Adrenal gland (tissue), 12 donors: ENCODE results near the gene HARBI1. TPM values are rescaled to one million over a fixed set of nuclear protein-coding genes. Genes with fewer than 3 reads are reported as not detected.

Experiments
- DNase-seq, 7 donors: peaks; one replicate each; pipeline ENCODE4 v3.0.0-alpha.2; 2019 to 2020
- H3K27ac ChIP-seq, 5 donors: fragments of 200-600 bp; sonication (generic) in 4 of 5; 1 replicate in 3 of 5; 2 replicates in 2 of 5; pipeline versions ENCODE4 v1.5.1 to v1.8.0; 2016 to 2020; ENCODE audit warnings: mild to moderate bottlenecking in 1 of 5
- H3K27me3 ChIP-seq: fragments of 200-600 bp; 2 replicates; pipeline ENCODE4 v1.8.0; 2021
- H3K36me3 ChIP-seq, 2 donors: fragments of 200-600 bp; replicated peaks in 1 of 2; 1 replicate in 1 of 2; 2 replicates in 1 of 2; pipeline versions ENCODE4 v1.5.1 to v1.8.0; 2018 to 2022
- H3K4me1 ChIP-seq, 2 donors: fragments of 200-600 bp; replicated peaks in 1 of 2; 1 replicate in 1 of 2; 2 replicates in 1 of 2; pipeline versions ENCODE4 v1.5.1 to v1.8.0; 2018 to 2021
- H3K4me3 ChIP-seq, 4 donors: fragments of 200-600 bp; sonication (generic) in 3 of 4; one replicate each; pipeline ENCODE4 v1.5.1; 2016 to 2018
- H3K9me3 ChIP-seq, 3 donors: fragments of 200-600 bp; sonication (generic) in 1 of 3; replicated peaks in 1 of 3; 1 replicate in 2 of 3; 2 replicates in 1 of 3; pipeline versions ENCODE4 v1.5.1 to v1.8.0; 2016 to 2021
- POLR2A ChIP-seq, 2 donors: fragments of 450-650 bp; IDR thresholded peaks; one replicate each; pipeline ENCODE4 v1.6.1; 2017; ENCODE audit warnings: antibody characterized with exemption in 2 of 2, mild to moderate bottlenecking in 2 of 2, moderate library complexity in 1 of 2
- WGBS, 4 donors: extraction: QIAGEN DNeasy Blood & Tissue Kit in 2 of 4; methylation state at CpG; one replicate each; pipeline versions ENCODE4 v1.1.5 to v1.1.7; 2013 to 2017; 5-methylcytosine and 5-hydroxymethylcytosine counted together
- intact Hi-C, 2 donors: fragments of 100-400 bp; cut with DNase I; formaldehyde crosslinking; loops; one replicate each; pipeline versions ENCODE4 v1.14.1 to v1.15.0; 2022 to 2023
- polyA plus RNA-seq, 3 donors: library from polyadenylated mRNA; stranded (reverse); fragments of 200-250 nt in 2 of 3; fragments of 350-450 nt in 1 of 3; fragmentation: Illumina TruSeq in 1 of 3; extraction: RNeasy Lipid Tissue Mini Kit (QIAGEN cat#74804) in 1 of 3; gene quantifications; one replicate each; pipeline ENCODE4 v1.2.3, GENCODE V29; 2013 to 2014
- total RNA-seq, 9 donors: library from RNA; depleted of rRNA in 4 of 9; stranded (reverse); fragments of >200 nt in 4 of 9; fragments of 120-200 nt in 1 of 9; fragmentation: NEBNext Ultra II Directional in 1 of 9; extraction: Animal tissue kit (Norgen Biotek cat#: 25700) in 1 of 9; gene quantifications; one replicate each; pipeline versions ENCODE4 v1.1.0 to v1.2.4, GENCODE V29; 2013 to 2023
- TF ChIP-seq, protein P1 (sequence below), 6 experiments: fragments of 450-650 bp in 4 of 6; fragments of 200-600 bp in 2 of 6; sonication (generic) in 1 of 6; IDR thresholded peaks; 1 replicate in 5 of 6; 2 replicates in 1 of 6; pipeline versions ENCODE4 v1.5.1 to v1.8.0; 2016 to 2021; ENCODE audit warnings: antibody characterized with exemption in 6 of 6, mild to moderate bottlenecking in 2 of 6, moderate library complexity in 1 of 6
- donor health status: healthy with polysubstance abuse.
- donor health status: Bipolar disorder and iron deficiency.
- donor health status: DM: yes; HTN: yes; CAD: no.
- donor health status: DM: no; HTN: no; CAD: no.
- donor health status: DM: no; HTN: no; CAD: no.
- donor health status: DM: yes; HTN: yes; CAD: no.

HARBI1 gene
- total and polyA plus RNA-seq, 12 donors, result 1.5 to 7.4 (median 5.6) TPM

DNA sequence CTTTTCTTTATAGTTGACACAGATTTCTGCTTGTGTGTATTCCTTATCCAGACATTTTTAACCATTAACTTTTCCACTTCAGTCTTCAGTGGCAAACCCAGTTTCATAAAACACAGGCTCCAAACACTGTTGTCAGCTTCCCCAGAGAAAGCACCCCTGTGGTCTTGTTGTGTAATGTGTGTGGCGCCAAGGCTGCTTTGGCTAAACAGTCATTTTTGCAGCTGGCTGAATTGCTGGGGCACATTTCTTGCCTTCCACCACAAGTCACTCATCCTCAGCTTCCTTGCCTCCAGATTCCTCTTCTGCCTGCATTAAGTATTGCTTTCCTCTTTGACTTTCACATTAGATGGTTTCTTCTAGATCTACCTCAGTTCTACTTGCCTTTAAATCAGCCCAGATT, 42.9 kb upstream of the HARBI1 start:
- TF ChIP-seq POLR2A (IDR thresholded peaks at IDR 0.05), result no peak
- TF ChIP-seq, protein P1, sequence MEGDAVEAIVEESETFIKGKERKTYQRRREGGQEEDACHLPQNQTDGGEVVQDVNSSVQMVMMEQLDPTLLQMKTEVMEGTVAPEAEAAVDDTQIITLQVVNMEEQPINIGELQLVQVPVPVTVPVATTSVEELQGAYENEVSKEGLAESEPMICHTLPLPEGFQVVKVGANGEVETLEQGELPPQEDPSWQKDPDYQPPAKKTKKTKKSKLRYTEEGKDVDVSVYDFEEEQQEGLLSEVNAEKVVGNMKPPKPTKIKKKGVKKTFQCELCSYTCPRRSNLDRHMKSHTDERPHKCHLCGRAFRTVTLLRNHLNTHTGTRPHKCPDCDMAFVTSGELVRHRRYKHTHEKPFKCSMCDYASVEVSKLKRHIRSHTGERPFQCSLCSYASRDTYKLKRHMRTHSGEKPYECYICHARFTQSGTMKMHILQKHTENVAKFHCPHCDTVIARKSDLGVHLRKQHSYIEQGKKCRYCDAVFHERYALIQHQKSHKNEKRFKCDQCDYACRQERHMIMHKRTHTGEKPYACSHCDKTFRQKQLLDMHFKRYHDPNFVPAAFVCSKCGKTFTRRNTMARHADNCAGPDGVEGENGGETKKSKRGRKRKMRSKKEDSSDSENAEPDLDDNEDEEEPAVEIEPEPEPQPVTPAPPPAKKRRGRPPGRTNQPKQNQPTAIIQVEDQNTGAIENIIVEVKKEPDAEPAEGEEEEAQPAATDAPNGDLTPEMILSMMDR (IDR thresholded peaks at IDR 0.05), result no peak
- no peaks in the 10 kb centered on the region for H3K9me3 ChIP-seq
- H3K27me3 ChIP-seq, result no peaks in the 10 kb centered on the region
- no peaks in the 10 kb centered on the region for H3K4me1 ChIP-seq
- WGBS, 4 donors, result 58 to 94% (median 81%) methylated on average over 1 of the region's 1 CpG
- no peak overlapping the region for H3K27ac ChIP-seq
- intact Hi-C loops, result no loop called here
- H3K4me3 ChIP-seq, result no peak overlapping the region
- DNase-seq, result peak in 2 of 7 donors; percentile 29 to 49
- peaks cover 0 to 80% of the 10 kb centered on the region in 2 donors for H3K36me3 ChIP-seq

- Histone ChIP-seq H3K4me3 (no peak overlapping the region), H3K4me1 (no peaks in the 10 kb centered on the region), H3K27ac (no peak overlapping the region), H3K9me3 (no peaks in the 10 kb centered on the region), H3K27me3 (no peaks in the 10 kb centered on the region), H3K36me3 (peaks cover 0 to 79% of the 10 kb centered on the region in 2 donors)
- 51 to 62% (median 60%) methylated on average over 4 of the region's 4 CpGs for WGBS, 4 donors
- TF ChIP-seq, protein P1 (IDR thresholded peaks at IDR 0.05), result no peak
- TF ChIP-seq POLR2A (IDR thresholded peaks at IDR 0.05), result no peak
- intact Hi-C loops, result no loop called here
- peak in 6 of 7 donors; percentile 57 to 81 (median 71) for DNase-seq
These were observed 41.2 kb upstream of the HARBI1 start for GRCh38 chr11:46658259-46658658.

- H3K27me3 ChIP-seq, result no peaks in the 10 kb centered on the region
- H3K9me3 ChIP-seq, result no peaks in the 10 kb centered on the region
- intact Hi-C loops, result no loop called here
- H3K27ac ChIP-seq, result no peak overlapping the region
- no peaks in the 10 kb centered on the region for H3K4me1 ChIP-seq
- no peak overlapping the region for H3K4me3 ChIP-seq
- peaks cover 0 to 78% of the 10 kb centered on the region in 2 donors for H3K36me3 ChIP-seq
- WGBS, 4 donors, result 80 to 94% (median 93%) methylated on average over 3 of the region's 3 CpGs
- DNase-seq, result peak in 1 of 7 donors; percentile 7
- TF ChIP-seq, protein P1 (IDR thresholded peaks at IDR 0.05), result no peak
- TF ChIP-seq POLR2A (IDR thresholded peaks at IDR 0.05), result no peak
These were observed 40.2 kb upstream of the HARBI1 start for GRCh38 chr11:46657186-46657585.

DNA sequence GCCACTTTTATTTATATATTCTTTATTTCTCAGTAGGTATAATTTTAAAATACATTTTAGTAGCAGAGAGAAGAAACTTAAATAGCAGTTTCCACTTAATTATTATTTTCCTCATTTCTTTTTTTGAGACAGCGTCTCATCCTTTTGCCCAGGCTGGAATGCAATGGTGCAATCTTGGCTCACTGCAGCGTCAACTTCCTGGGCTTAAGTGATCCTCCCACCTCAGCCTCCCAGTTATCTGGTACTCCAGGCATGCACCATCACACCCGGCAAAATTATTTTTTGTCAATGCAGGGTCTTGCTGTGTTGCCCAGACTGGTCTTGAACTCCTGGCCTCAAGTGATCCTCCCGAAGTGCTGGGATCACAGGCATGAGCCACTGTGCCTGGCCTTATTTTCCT, 38.6 kb upstream of the HARBI1 start:
- intact Hi-C loops, result no loop called here
- WGBS, 4 donors, result 85 to 93% (median 91%) methylated on average over 4 of the region's 4 CpGs
- H3K36me3 ChIP-seq, result peaks cover 0 to 80% of the 10 kb centered on the region in 2 donors

More for the DNA sequence above, 38.6 kb upstream of the HARBI1 start:
- TF ChIP-seq, protein P1 (IDR thresholded peaks at IDR 0.05), result no peak
- TF ChIP-seq POLR2A (IDR thresholded peaks at IDR 0.05), result no peak
- no peak overlapping the region for H3K27ac ChIP-seq
- no peak overlapping the region for H3K4me3 ChIP-seq
- H3K4me1 ChIP-seq, result peaks cover 0 to under 1% of the 10 kb centered on the region in 2 donors
- H3K27me3 ChIP-seq, result no peaks in the 10 kb centered on the region
- no peaks in the 10 kb centered on the region for H3K9me3 ChIP-seq
- DNase-seq, result no peak
